Fibroblast of skin of right biceps (primary cell): ENCODE results near the gene CDK5RAP2.

Experiments
- DNase-seq: peaks from one replicate; pipeline ENCODE4 v3.0.0-alpha.2; 2013

The CDK5RAP2 gene

DNA sequence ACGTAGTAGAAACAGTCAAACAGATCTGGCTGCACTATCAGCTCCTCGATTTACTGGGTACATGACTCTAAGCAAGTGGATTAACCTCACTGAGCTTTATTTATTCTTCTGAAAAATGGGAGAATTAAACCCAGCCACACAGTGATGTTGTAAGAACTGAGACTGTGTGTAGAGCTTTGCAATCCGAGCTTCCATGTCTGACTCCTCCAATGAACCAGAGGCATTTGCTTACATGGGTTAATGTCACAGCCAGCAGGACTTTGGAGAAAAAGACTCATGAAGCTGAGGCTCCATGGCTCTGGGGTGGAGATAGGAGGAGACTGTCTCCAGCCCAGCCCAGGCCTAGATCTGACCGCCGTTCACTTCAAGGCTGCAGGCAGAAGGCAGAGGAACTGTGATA, 201.3 kb downstream of the CDK5RAP2 start:
- no peak for DNase-seq

DNA sequence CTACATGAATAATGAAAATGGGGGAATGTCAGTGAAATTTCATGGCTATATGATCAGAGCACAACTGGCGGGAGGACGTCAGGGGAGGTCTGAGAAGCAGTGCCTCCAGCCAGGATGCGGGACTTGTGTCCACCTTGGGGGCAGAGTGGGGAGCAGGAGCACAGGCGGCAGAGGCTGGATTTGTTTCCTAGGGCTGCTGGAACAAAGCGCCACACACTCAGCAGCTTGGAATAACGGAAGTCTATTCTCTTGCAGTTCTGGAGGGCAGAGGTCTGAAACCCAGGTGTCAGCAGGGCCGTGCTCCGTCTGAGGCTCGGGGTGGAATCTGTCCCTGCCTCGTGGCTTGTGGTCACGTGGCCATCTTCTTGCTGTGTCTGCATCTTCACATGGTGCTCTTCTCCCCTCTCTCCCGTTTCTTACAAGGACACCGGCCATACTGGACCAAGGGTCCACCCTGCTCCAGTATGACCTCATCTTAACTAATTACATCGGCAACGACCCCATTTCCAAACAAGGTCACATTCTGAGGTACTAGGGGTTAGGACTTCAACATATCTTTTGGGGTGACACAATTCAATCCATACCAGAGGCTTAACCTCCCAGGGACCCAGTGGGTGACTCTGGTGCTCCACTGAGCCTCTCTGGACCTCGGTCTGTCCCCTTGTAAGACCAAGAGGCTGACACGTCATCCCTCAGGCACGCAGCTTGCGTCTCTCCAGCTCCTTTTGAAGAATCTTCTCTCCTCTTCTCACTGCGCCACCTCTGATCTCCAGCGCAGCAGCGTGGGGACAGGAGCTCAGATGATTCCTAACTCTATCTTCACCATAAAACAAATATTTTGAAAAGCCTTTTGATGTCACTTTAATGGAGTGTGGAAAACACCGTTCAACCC, 202.5 kb downstream of the CDK5RAP2 start:
- no peak for DNase-seq

DNA sequence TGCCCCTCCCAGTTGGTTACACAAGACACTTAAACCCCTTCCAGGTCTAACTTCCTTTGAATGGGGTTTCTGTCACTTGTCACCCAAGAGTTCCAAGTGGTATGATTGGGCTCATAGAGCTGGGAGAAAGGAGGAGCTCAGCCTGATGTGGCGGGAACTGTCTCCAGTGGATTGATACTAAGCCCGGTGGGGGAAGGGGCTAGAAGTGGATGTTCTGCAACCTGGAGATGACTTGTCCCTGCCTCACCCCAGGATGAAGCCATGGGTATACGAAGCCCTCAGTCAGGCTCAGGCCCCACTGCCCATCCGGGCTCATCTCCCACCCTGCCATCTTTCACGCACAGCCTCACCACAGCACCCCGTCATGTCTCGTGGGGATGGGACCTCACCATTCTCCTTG, 203.9 kb downstream of the CDK5RAP2 start:
- no peak for DNase-seq

GRCh38 chr9:120375316-120375715, 204.7 kb downstream of the CDK5RAP2 start:
- no peak for DNase-seq

DNA sequence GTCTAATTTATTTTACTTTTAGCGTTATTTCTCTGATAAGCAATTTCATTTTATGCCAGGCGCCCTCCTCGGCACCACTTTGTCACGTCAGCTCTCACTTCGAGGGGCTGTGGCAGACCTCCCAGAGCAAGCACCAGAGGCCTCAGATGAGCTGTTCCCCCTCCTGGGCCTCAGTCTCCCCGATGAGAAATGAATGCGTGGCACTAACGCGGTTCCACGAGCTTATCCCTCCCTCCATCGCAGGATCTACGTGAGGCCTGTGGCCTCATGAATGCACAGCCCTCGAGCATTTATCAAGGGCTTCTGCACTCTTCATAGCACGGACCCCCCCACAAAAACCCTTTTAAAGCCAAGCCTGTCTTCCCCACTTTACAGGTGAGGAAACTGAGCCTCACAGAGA, 205.2 kb downstream of the CDK5RAP2 start:
- DNase-seq = no peak

DNA sequence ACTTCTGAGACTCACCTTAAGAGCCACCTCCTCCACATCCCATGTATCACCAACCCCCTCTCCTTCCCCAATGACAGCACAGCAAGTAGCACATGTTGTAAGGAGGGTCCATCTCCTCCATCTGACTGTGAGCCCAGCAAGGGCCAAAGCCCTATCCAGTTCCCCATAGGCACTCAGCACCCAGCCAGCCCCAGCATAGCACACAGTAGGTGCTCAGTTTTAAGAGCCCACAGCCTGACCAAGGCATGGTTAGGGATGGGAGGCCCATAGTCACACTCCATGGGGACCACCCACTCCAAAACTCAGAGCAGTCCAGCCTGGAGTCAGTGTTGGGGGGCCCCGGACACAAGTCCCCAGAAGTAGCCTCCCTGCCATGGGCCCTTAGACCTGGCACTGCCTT, 205.7 kb downstream of the CDK5RAP2 start:
- DNase-seq = no peak

DNA sequence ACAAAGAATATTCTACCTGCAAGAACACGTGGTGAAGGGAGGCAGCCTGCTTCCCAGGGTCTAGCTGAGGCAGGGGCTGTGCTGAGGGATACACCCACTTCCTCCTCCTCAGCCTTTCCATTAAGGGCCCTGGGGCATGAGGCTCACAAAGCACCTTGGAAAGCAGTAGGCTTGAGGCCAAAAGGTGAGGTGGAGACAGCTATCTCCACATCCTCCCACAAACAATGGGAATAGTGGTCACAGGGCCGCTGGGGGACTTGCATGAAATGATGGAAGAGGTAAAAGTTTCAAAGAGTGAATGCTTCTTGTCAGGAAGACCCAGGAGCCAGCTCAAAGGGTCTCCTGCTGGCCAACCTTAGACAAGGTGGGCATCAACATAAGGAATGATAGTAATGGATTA, 207.9 kb downstream of the CDK5RAP2 start:
- no peak for DNase-seq

- DNase-seq = peak; percentile 67
Observed at GRCh38 chr9:120369608-120370220, 210.3 kb downstream of the CDK5RAP2 start.

DNA sequence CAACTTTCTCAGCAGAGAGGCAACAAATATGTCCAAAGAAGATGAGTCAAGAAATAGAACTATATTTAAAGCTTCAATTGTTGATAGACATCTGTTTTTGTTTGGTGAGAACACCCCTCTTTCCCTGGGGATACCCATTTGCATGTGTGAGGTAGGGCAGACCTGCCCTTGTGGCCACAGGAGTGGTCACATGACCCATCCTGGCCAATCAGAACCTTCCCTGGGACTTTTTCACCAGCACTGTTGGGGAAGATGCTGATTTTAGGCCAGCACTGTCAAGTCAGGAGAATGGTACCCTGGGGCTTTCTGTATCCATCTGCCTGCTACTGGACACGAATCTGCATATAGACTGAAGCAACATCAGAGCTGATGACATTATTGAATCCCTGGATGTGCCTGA, 211.2 kb downstream of the CDK5RAP2 start:
- no peak for DNase-seq

GRCh38 chr9:120366644-120367019, 213.3 kb downstream of the CDK5RAP2 start:
- peak; percentile 95 for DNase-seq

DNA sequence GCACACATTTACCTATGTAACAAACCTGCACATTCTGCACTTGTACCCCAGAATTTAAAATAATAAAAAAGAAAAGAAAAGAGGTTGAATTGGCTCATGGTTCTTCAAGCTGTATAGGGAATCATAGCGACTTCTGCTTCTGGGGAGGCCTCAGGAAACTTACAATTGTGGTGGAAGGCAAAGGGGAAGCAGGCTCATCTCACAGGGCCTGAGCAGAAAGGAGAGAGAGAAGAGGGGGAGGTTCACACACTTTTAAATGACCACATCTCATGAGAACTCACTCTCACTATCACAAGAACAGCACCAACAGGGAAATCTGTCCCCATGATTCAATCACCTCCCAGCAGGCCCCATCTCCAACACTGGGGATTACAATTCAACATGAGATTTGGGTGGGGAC, 214.6 kb downstream of the CDK5RAP2 start:
- DNase-seq = no peak

DNA sequence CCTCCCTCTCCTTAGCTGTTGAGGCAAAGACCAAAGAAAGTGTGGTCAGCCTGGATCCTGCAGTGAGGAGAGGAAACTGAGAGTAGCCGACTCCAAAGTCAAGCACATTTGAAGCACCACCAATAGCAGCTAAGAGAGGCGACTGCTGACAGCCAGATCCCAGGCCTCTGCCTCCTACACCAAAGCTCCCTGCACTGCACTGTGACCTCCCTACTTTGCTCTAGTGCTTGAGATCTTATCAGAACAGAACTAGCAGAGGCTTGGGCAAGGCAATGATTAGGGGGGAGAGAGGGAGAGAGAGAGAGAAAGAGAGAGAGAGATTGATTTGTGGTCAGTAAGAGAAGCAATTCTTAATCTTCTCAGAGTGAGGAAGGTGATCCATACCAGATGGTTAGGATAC, 216.3 kb downstream of the CDK5RAP2 start:
- DNase-seq = no peak

GRCh38 chr9:120362446-120362845, 217.5 kb downstream of the CDK5RAP2 start:
- no peak for DNase-seq

GRCh38 chr9:120361551-120361950, 218.4 kb downstream of the CDK5RAP2 start:
- DNase-seq = no peak

- DNase-seq = no peak
Observed at GRCh38 chr9:120360510-120360909, 219.5 kb downstream of the CDK5RAP2 start.

GRCh38 chr9:120360046-120360445, 219.9 kb downstream of the CDK5RAP2 start:
- peak; percentile 81 for DNase-seq

GRCh38 chr9:120358877-120359276, 221.1 kb downstream of the CDK5RAP2 start:
- DNase-seq = no peak

DNA sequence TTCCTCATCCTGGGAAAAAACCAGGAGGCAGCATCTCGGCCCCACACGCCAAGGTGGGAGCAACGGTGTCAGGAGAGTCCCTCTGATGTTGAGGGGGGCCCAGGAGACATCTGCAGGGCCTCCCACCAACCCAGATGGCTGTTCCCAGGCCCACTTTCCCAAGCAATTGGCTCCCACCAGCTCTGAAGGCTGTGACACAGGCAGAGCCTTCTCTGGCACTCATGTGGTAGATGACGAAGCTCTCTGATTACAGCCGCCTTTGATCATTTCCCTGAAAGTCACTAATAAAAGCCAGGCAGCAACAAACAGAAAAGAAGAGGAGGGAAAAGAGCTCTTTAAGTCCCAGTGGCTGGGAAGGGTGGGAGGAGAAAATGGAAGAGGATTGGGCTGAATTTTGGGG, 226.5 kb downstream of the CDK5RAP2 start:
- peak; percentile 78 for DNase-seq

GRCh38 chr9:120351106-120351505, 228.9 kb downstream of the CDK5RAP2 start:
- DNase-seq = peak; percentile 38

DNA sequence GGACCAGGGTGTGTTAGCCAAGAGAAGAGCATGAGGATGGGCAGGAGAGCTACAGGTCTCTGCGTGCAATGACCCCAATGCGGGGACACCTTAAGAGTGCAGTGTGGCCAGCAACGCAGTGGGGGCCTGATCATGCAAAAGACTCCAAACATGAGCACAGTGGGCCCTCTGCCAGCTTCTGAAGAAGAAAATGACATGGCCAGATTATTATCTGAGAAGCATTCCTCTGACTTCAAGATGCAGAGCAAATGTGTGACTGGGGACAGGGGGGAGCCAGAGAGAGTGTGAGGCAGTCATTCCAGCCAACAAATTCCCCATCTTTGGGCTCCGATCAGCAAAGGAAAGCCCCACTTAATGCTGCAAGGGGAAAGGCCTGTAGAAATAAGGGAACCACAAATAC, 229.4 kb downstream of the CDK5RAP2 start:
- DNase-seq = peak; percentile 74

DNA sequence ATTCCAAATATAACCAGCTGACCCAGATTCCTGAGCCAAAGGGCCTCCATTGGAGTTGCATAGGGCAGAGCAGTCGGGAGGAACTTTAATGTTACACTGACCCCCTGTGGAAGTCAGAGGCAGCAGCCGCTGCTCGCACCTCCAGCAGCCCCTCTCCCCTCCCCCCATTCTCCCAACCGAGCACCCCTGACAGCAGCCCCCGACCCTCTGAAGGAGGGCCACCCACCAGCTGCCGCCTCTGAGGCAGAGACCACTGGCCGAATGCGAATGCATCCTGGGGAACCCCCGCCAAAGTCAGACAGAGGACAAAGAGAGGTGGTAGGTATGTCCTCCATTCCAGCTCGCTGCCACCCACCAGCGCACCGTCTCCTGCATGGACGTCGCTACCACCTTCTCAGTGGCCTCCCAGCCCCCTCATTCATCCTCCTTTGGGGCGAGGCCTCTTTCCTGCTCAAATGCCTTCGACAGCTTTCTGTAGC, 231.0 kb downstream of the CDK5RAP2 start:
- peak; percentile 59 for DNase-seq

DNA sequence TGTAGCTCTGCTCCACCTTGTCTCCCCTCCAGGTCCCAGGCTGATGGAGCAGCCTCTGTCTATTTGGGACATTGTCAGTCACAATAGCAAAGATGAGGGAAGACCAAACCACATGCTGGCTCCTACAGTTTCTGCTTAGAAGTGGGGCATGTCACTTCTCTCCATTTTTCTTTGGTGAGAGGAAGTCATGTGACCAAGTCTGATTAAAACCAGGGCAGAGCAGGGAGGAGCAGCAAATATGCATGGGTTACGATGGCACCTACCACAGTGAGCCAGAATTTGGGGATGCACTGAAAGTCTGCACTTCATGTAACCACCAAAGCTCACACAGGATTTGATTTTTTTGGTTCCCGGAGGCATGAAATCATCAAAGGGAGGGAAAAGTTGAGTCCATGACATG, 234.6 kb downstream of the CDK5RAP2 start:
- DNase-seq = peak; percentile 14

- DNase-seq = peak; percentile 92
Observed at GRCh38 chr9:120344230-120344629, 235.7 kb downstream of the CDK5RAP2 start.

- DNase-seq = peak; percentile 33
Observed at GRCh38 chr9:120343416-120343815, 236.6 kb downstream of the CDK5RAP2 start.
